ENCODE results near the gene GRXCR2. TPM values are rescaled to one million over a fixed set of nuclear protein-coding genes. Genes with fewer than 3 reads are reported as not detected.

The GRXCR2 gene
- total and polyA plus RNA-seq, 4 donors = not detected

GRCh38 chr5:145853781-145854376, 18.9 kb downstream of the GRXCR2 start:
- DNase-seq (no peak), ATAC-seq (ENCODE audit: low FRiP score) (no peak)
- H3K9me3 ChIP-seq (ENCODE audit: control insufficient read depth, low read length) = no peaks in the 10 kb centered on the region
- WGBS, 2 donors = 97 to 99% methylated on average over 3 of the region's 3 CpGs
- no peak overlapping the region for H3K4me3 ChIP-seq (ENCODE audit: low read length in 2 of 2)
- H3K4me1 ChIP-seq (ENCODE audit: control insufficient read depth in 1 of 2, insufficient read depth in 2 of 2, low read length in 2 of 2) = no peaks in the 10 kb centered on the region
- no peak overlapping the region for H3K27ac ChIP-seq (ENCODE audit: low read depth in 1 of 2, low read length in 2 of 2)
- no peaks in the 10 kb centered on the region for H3K27me3 ChIP-seq (ENCODE audit: control insufficient read depth in 1 of 2, insufficient read depth in 2 of 2, low read length in 1 of 2)
- H3K36me3 ChIP-seq (ENCODE audit: control insufficient read depth in 1 of 2, insufficient read depth in 2 of 2, low read length in 1 of 2) = no peaks in the 10 kb centered on the region
- intact Hi-C loops (cut with DNase I) = no loop called here

- Histone ChIP-seq H3K4me3 (ENCODE audit: low read length in 2 of 2) (no peak overlapping the region), H3K27me3 (ENCODE audit: control insufficient read depth in 1 of 2, insufficient read depth in 2 of 2, low read length in 1 of 2) (no peaks in the 10 kb centered on the region), H3K9me3 (ENCODE audit: control insufficient read depth, low read length) (no peaks in the 10 kb centered on the region), H3K36me3 (ENCODE audit: control insufficient read depth in 1 of 2, insufficient read depth in 2 of 2, low read length in 1 of 2) (no peaks in the 10 kb centered on the region), H3K4me1 (ENCODE audit: control insufficient read depth in 1 of 2, insufficient read depth in 2 of 2, low read length in 2 of 2) (no peaks in the 10 kb centered on the region), H3K27ac (ENCODE audit: low read depth in 1 of 2, low read length in 2 of 2) (no peak overlapping the region)
- DNase-seq (no peak), ATAC-seq (ENCODE audit: low FRiP score) (no peak)
- intact Hi-C loops (cut with DNase I) = no loop called here
- 65 to 71% methylated on average over 3 of the region's 3 CpGs for WGBS, 2 donors
Measured at GRCh38 chr5:145852990-145853389, 19.8 kb downstream of the GRXCR2 start.

DNA sequence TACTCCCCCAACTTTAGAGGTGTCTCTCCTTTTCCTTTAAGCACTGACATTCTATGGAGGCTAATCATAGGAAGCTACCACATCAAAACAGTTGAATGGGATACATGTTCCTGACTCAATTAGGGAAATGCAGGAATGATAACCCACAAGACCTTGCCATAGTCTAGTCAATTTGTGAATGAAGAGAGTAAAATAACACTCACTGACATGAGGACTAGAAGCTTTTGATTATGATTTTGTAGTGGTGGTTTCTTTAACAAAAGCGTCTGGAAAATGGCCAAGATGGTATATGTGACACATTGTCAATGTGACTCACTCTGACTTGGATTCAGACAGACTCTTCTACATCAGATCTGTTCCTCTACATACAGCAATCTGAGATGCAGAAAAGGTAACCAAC, 24.0 kb downstream of the GRXCR2 start:
- Histone ChIP-seq H3K4me1 (ENCODE audit: control insufficient read depth in 1 of 2, insufficient read depth in 2 of 2, low read length in 2 of 2) (no peaks in the 10 kb centered on the region), H3K36me3 (ENCODE audit: control insufficient read depth in 1 of 2, insufficient read depth in 2 of 2, low read length in 1 of 2) (no peaks in the 10 kb centered on the region), H3K27me3 (ENCODE audit: control insufficient read depth in 1 of 2, insufficient read depth in 2 of 2, low read length in 1 of 2) (no peaks in the 10 kb centered on the region), H3K9me3 (ENCODE audit: control insufficient read depth, low read length) (peaks cover 1% of the 10 kb centered on the region), H3K4me3 (ENCODE audit: low read length in 2 of 2) (no peak overlapping the region), H3K27ac (ENCODE audit: low read depth in 1 of 2, low read length in 2 of 2) (no peak overlapping the region)
- WGBS, 2 donors = 71 to 82% methylated on average over 1 of the region's 1 CpG
- no peak for DNase-seq
- no peak for ATAC-seq (ENCODE audit: low FRiP score)
- intact Hi-C loops (cut with DNase I) = no loop called here

- no peaks in the 10 kb centered on the region for H3K4me1 ChIP-seq (ENCODE audit: control insufficient read depth in 1 of 2, insufficient read depth in 2 of 2, low read length in 2 of 2)
- ATAC-seq (ENCODE audit: low FRiP score) = no peak
- H3K36me3 ChIP-seq (ENCODE audit: control insufficient read depth in 1 of 2, insufficient read depth in 2 of 2, low read length in 1 of 2) = no peaks in the 10 kb centered on the region
- no peak overlapping the region for H3K4me3 ChIP-seq (ENCODE audit: low read length in 2 of 2)
- 85 to 90% methylated on average over 6 of the region's 6 CpGs for WGBS, 2 donors
- H3K9me3 ChIP-seq (ENCODE audit: control insufficient read depth, low read length) = peaks cover 1% of the 10 kb centered on the region
- no peak for DNase-seq
- intact Hi-C loops (cut with DNase I) = no loop called here
- H3K27me3 ChIP-seq (ENCODE audit: control insufficient read depth in 1 of 2, insufficient read depth in 2 of 2, low read length in 1 of 2) = no peaks in the 10 kb centered on the region
- no peak overlapping the region for H3K27ac ChIP-seq (ENCODE audit: low read depth in 1 of 2, low read length in 2 of 2)
Measured at GRCh38 chr5:145847499-145848497, 25.0 kb downstream of the GRXCR2 start.

GRCh38 chr5:145846081-145846480, 26.7 kb downstream of the GRXCR2 start:
- H3K4me1 ChIP-seq (ENCODE audit: control insufficient read depth in 1 of 2, insufficient read depth in 2 of 2, low read length in 2 of 2) = no peaks in the 10 kb centered on the region
- no peak for DNase-seq
- H3K36me3 ChIP-seq (ENCODE audit: control insufficient read depth in 1 of 2, insufficient read depth in 2 of 2, low read length in 1 of 2) = no peaks in the 10 kb centered on the region
- intact Hi-C loops (cut with DNase I) = no loop called here
- H3K4me3 ChIP-seq (ENCODE audit: low read length in 2 of 2) = no peak overlapping the region
- H3K9me3 ChIP-seq (ENCODE audit: control insufficient read depth, low read length) = peaks cover 1% of the 10 kb centered on the region
- H3K27ac ChIP-seq (ENCODE audit: low read depth in 1 of 2, low read length in 2 of 2) = no peak overlapping the region
- 29 to 40% methylated on average over 3 of the region's 3 CpGs for WGBS, 2 donors
- no peaks in the 10 kb centered on the region for H3K27me3 ChIP-seq (ENCODE audit: control insufficient read depth in 1 of 2, insufficient read depth in 2 of 2, low read length in 1 of 2)
- ATAC-seq (ENCODE audit: low FRiP score) = no peak

DNA sequence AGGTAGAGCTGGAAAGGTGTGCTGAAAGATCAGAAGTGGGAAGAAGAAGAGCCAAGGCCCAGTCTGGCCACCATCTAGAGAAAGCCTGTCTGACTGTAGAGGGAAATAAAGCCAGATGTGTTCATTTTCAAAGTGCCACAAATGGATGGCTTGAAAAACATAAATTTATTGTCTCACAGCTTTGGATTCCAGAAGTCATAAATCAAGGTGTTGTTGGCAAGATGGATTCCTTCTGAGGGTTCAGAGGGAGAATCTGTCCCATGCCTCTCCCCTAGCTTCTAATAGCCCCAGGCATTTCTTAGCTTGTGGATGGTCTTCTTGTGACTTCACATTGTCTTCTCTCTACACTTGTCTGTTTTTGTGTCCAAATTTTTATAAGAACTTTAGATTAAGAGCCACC, 31.5 kb downstream of the GRXCR2 start:
- intact Hi-C loops (cut with DNase I) = no loop called here
- Histone ChIP-seq H3K9me3 (ENCODE audit: control insufficient read depth, low read length) (peaks cover 1% of the 10 kb centered on the region), H3K36me3 (ENCODE audit: control insufficient read depth in 1 of 2, insufficient read depth in 2 of 2, low read length in 1 of 2) (no peaks in the 10 kb centered on the region), H3K27me3 (ENCODE audit: control insufficient read depth in 1 of 2, insufficient read depth in 2 of 2, low read length in 1 of 2) (no peaks in the 10 kb centered on the region), H3K4me1 (ENCODE audit: control insufficient read depth in 1 of 2, insufficient read depth in 2 of 2, low read length in 2 of 2) (no peaks in the 10 kb centered on the region), H3K27ac (ENCODE audit: low read depth in 1 of 2, low read length in 2 of 2) (no peak overlapping the region), H3K4me3 (ENCODE audit: low read length in 2 of 2) (no peak overlapping the region)
- ATAC-seq (ENCODE audit: low FRiP score) (no peak), DNase-seq (no peak)

DNA sequence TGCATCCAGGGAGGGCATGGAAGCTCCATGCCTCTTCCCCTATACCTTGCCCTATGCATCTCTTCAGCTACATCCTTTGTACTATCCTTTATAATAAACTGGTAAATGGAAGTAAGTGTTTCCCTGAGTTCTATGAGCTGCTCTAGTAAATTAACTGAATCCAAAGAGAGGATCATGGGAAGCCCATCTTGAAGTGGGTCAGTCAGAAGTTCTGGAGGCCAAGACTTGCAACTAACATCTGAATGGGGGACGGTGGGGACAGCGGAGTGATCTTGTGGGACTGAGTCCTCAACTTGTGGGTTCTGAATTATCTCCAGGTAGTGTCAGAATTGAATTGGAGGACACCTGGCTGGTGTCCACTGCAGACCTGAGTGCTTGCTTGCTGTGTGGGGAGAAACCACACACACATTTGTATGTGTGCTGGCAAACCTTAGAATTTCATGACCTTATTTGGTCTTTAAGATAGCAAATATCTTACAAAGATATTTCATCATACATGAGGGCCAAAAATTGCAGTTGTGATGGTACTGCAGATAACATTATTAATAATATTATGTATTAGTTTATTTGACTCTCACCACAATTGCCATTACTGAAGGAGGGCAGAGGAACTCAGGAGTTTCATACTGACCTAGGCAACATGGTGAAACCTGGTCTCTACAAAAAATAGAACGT, 32.2 kb downstream of the GRXCR2 start:
- Histone ChIP-seq H3K27me3 (ENCODE audit: control insufficient read depth in 1 of 2, insufficient read depth in 2 of 2, low read length in 1 of 2) (no peaks in the 10 kb centered on the region), H3K36me3 (ENCODE audit: control insufficient read depth in 1 of 2, insufficient read depth in 2 of 2, low read length in 1 of 2) (no peaks in the 10 kb centered on the region), H3K4me1 (ENCODE audit: control insufficient read depth in 1 of 2, insufficient read depth in 2 of 2, low read length in 2 of 2) (no peaks in the 10 kb centered on the region), H3K9me3 (ENCODE audit: control insufficient read depth, low read length) (no peaks in the 10 kb centered on the region), H3K27ac (ENCODE audit: low read depth in 1 of 2, low read length in 2 of 2) (no peak overlapping the region), H3K4me3 (ENCODE audit: low read length in 2 of 2) (no peak overlapping the region)
- intact Hi-C loops (cut with DNase I) = no loop called here
- 91 to 93% methylated on average over 3 of the region's 3 CpGs for WGBS, 2 donors
- DNase-seq = no peak
- ATAC-seq (ENCODE audit: low FRiP score) = no peak

DNA sequence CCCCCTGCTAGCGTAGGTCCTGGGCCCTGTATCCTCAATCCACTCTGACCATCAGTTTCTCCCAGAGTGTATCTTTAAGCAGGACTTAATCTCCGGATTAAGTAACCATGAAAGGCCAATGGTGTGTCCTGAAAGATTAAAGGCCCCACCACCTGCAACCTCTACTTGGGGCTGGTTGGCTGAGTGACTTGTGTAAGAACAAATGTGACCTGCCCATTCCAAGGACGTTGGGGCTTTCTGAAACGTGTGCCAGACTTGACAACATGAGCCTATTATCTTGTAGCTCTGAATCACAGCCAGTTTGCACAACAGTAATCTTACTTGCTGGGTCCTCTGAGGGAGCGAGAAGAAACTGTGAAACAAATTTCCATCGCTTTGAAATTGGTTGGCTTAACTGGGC, 34.5 kb downstream of the GRXCR2 start:
- Histone ChIP-seq H3K36me3 (ENCODE audit: control insufficient read depth in 1 of 2, insufficient read depth in 2 of 2, low read length in 1 of 2) (no peaks in the 10 kb centered on the region), H3K27me3 (ENCODE audit: control insufficient read depth in 1 of 2, insufficient read depth in 2 of 2, low read length in 1 of 2) (no peaks in the 10 kb centered on the region), H3K4me1 (ENCODE audit: control insufficient read depth in 1 of 2, insufficient read depth in 2 of 2, low read length in 2 of 2) (no peaks in the 10 kb centered on the region), H3K9me3 (ENCODE audit: control insufficient read depth, low read length) (no peaks in the 10 kb centered on the region), H3K27ac (ENCODE audit: low read depth in 1 of 2, low read length in 2 of 2) (no peak overlapping the region), H3K4me3 (ENCODE audit: low read length in 2 of 2) (no peak overlapping the region)
- intact Hi-C loops (cut with DNase I) = loop anchor here (5.0 to 10.0 kb wide), 4 partner anchors 94 to 1633 kb away; no protein-coding TSS in a partner anchor
- 80% methylated on average over 6 of the region's 6 CpGs for WGBS, 2 donors
- DNase-seq (no peak), ATAC-seq (ENCODE audit: low FRiP score) (no peak)

Measured in aorta (tissue), 5 donors.